Measurements from ENCODE around the gene CAMTA1.

- TF ChIP-seq CTCF (conservative IDR thresholded peaks at IDR 0.05; ENCODE audit: low read depth, low read length) (no peak), EZH2 (IDR thresholded peaks at IDR 0.05; ENCODE audit: borderline replicate concordance, low read depth, low read length, poor library complexity, severe bottlenecking) (no peak)
These were observed 553.2 kb downstream of the CAMTA1 start for GRCh38 chr1:7338439-7338838.

Measured in A673 (cell line).